ENCODE data around the gene NBEA. TPM values are rescaled to one million over a fixed set of nuclear protein-coding genes. Genes with fewer than 3 reads are reported as not detected.

NBEA gene
- total RNA-seq, 3 donors from 2014 or later: 0.19 to 0.58 (median 0.43) TPM

DNA sequence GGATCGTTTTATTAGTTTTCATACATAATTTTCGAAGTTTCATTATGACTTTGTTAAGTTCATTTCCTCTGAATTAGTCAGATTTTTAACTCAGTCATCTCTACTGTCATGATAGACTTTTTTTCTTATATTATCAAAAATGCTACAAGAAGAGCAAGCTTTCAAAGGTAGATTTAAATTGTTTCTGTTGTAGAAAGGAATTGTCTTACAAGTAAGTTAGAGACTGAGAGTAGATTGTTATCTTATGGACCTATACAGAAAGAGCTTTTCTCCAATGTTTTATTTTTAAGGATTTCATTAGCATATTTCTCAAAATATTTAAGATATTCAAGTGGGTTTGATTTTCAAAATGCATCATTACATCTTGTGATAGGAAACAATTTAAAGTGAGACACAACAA, 531.7 kb downstream of the NBEA start:
- Mint-ChIP-seq H3K4me1 (ENCODE audit: low read depth) (peaks cover 18% of the 10 kb centered on the region), H3K4me3 (no peak overlapping the region), H3K36me3 (ENCODE audit: insufficient read depth) (no peaks in the 10 kb centered on the region), H3K9me3 (peaks cover 8% of the 10 kb centered on the region), H3K27me3 (ENCODE audit: low read depth) (peaks cover 68% of the 10 kb centered on the region)
- DNase-seq (no peak), ATAC-seq (no peak)

DNA sequence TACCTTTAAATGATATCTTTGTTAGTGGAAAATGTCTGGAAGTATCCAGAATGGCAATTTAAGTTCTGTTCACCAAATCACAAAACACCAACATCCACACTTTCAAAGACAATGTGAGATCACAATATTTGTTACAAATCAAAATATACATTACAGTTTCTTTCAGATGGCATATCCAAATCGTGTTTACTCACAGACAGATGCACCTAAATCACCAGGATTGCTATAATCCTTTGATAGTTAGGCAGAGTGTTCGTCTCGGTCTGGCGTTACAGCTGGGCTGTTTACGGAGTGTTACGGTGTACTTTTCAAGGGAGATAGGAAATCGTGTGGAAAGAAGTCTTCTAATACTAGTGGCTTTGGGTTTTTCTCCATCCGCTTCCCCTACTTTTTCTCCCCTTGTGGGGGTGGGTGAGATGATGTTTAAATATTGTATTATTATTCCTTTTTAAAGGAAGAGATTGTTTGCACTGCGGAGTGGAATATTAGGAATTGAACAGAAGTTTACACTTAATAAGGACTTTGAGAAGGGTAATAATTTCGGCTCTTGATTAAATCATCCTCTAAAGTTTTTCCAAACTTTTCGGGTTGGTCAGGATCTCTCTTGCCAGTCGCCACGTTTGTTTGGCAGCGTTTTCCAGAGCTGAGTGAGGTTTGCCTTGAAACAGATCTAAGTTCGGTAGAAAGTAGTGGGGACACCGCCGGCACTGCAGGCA, 532.6 kb downstream of the NBEA start:
- Mint-ChIP-seq H3K4me3 (no peak overlapping the region), H3K4me1 (ENCODE audit: low read depth) (peaks cover 18% of the 10 kb centered on the region), H3K9me3 (peaks cover 8% of the 10 kb centered on the region), H3K36me3 (ENCODE audit: insufficient read depth) (no peaks in the 10 kb centered on the region), H3K27me3 (ENCODE audit: low read depth) (peaks cover 72% of the 10 kb centered on the region)
- no peak for ATAC-seq
- no peak for DNase-seq

DNA sequence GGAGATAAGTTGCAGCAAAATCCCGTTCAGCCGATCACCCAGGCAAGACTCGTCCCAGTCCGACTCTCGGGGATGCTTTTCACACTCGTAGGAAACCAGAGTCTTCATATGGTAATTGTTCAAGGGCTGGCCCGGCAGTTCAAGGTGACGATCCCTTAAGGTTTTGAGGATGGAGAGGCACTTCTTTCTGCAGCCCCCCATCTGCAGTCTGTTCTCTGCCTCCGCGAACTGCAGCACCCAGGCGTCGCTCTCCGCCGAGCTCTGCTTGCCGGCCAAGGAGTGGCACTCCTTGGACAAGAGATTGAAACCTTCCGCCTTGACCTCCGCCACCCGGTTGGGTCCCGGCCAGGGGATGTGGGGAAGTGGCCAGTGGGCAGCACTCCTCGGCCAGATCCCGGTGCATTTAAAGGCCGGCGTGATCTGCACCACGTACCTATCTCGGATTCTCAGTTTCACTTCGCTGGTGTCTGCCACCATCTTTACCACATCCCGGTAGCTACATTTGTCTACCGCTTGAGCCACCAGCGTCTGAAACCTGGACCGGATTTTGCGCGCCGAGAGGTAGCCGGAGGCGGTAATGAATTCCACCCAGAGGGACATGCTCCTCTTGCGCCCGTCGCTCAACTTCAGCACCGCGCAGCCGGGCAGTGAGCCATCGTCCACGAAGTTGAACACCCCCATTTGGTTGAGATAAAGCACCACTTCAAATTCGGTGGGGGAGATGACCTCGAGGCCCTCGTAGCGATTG, 533.3 kb downstream of the NBEA start:
- ATAC-seq (peak in 1 of 2 donors; percentile 21), DNase-seq (no peak)
- Mint-ChIP-seq H3K27me3 (ENCODE audit: low read depth) (peaks cover 66% of the 10 kb centered on the region), H3K9me3 (peaks cover 8% of the 10 kb centered on the region), H3K36me3 (ENCODE audit: insufficient read depth) (no peaks in the 10 kb centered on the region), H3K4me1 (ENCODE audit: low read depth) (peaks cover 18% of the 10 kb centered on the region), H3K4me3 (peak overlapping the region; percentile 37)

DNA sequence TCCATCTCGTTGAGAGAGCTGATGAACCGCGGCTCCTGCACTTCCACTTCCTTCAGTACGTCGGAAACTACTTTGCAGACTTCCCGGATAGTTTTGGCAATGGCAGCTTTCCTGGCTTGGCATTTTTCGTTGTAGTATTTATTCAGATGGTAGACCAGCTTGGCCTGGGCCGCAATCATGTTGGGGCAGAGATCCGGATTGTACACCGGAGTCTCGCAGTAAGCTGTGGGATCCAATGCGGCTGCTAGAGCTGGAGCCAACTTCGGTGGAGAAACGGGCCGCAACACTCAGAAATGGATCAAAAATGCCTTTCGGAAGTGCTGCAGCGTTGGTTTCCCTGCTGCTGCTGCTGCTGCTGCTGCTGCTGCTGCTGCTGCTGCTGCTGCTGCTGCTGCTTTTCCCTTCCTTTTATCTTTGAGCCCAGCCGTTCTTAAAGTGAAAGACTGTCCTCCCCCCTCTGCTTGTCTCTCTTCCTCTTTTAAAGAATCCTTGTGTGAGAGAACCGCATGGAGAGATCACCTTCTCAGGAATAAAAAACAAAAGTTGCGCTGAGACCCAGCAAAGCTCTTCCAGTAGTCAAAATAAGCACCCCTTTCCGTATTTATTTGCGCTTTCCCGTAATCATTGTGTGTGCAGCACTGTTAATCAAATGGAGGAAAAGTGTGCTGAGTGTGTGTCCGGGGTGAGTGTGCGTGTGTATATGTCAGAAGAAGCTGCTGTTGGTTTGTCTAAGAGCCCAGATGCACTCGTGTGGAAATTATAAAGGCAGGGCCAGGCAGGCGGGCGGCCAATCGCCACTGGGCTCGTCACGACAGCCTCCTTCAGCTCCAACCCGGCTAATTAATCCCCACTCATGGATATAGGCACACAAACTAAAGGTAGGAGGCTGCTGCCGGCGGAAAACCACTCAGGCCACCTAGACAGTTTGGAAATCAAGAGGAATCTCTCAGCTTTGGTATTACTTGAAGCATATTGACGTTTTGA, 534.2 kb downstream of the NBEA start, which contains the start of gene MAB21L1:
Gene MAB21L1, minus strand, starts transcription at position 730 of the 984 bp plus-strand sequence. Its CDS starts 551 bp downstream, at position 179.
- DNase-seq: no peak
- Mint-ChIP-seq H3K36me3 (ENCODE audit: insufficient read depth) (no peaks in the 10 kb centered on the region), H3K4me1 (ENCODE audit: low read depth) (peaks cover 17% of the 10 kb centered on the region), H3K27me3 (ENCODE audit: low read depth) (peaks cover 64% of the 10 kb centered on the region), H3K9me3 (peaks cover 7% of the 10 kb centered on the region), H3K4me3 (peak within 1 kb of the TSS; percentile 37)
- ATAC-seq: no peak

DNA sequence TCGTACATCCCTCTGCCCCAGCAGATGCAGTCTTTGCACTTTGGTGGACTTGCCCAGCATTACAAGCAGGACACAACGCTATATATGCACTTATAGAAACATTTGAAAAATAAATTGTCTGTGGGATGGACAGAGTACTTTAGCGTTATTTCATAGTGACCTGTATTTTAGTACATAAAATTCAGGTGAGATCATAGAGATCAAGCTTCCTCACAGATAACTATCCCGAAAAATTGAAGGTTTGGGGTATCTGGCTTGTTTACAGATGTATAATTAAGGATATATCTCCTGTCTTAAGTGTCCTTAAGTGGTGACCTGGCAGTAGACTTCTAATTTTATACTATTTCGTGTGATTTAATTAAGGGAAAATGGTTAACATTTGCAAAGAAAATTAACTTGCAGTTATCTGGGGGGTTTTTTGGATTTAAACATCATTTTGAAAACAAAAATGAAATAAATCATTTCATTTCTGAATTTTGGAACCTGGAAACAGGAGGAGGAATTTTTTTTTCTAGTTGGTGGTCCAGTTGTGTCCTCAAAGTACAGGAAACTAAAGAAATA, 535.4 kb downstream of the NBEA start:
- no peaks in the 10 kb centered on the region for H3K36me3 Mint-ChIP-seq (ENCODE audit: insufficient read depth)
- no peak overlapping the region for H3K4me3 Mint-ChIP-seq
- DNase-seq (no peak), ATAC-seq (no peak)
- peaks cover 55% of the 10 kb centered on the region for H3K27me3 Mint-ChIP-seq (ENCODE audit: low read depth)
- H3K4me1 Mint-ChIP-seq (ENCODE audit: low read depth): peaks cover 17% of the 10 kb centered on the region
- peaks cover 4% of the 10 kb centered on the region for H3K9me3 Mint-ChIP-seq

DNA sequence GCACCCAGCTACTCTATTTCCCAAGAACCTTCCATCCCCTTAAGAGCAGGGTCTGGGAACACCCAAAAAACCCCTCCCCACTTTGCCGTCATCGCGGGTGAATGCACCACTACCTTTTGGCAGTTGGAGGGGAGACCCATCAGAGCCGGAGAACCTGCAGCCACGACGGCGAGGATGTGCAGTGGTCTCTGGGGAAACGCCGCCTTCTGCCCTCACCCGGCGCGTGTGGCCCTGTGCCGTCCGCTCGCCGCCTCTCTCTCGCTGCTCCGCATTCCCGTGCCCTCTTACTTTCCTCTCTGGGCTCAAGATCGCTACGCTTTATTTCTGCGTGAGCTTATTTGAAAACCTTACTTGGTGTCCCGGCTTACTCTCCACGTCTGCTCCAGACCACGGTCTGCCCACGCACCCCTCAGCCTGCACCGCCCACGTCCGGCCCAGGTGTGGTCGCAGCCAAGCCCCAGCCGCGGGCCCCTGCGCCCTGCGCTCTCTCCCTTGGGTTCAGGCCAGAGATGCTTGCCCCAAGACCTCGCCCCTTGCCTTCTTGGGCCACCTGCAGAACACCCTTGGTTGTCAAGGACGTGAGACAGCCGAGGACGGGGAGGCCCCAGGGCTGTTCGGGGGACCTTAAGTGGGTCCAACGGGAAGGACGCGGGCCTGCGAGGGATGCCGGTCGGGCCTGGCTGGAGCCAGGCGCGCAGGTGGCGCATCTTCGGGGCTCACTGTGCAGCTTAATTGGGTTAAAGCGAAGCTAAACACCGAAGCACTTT, 536.4 kb downstream of the NBEA start:
- ATAC-seq (no peak), DNase-seq (no peak)
- H3K4me1 Mint-ChIP-seq (ENCODE audit: low read depth): peaks cover 17% of the 10 kb centered on the region
- peaks cover 4% of the 10 kb centered on the region for H3K9me3 Mint-ChIP-seq
- H3K4me3 Mint-ChIP-seq: no peak overlapping the region
- no peaks in the 10 kb centered on the region for H3K36me3 Mint-ChIP-seq (ENCODE audit: insufficient read depth)
- peaks cover 53% of the 10 kb centered on the region for H3K27me3 Mint-ChIP-seq (ENCODE audit: low read depth)

DNA sequence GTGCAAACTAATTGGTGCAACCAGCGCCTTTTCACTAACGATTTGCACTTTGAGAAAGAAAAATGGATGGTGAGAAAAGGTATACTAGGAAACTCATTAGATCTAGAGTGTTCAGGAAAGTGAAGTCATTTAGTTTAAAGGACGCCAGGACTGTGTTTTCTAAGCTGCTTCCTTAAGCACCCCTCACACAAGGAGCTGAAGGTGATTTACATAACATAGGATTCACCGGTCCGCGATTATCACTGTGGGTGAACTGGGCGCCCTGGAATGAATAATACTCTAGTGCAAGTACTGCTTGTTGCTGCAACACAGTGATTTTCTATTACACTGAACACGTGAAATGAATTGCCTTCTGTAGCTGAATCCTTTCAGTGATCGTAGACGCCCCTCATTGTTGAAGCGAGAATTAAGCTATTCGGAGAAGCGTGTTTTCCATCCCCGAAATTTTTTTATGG, 537.0 kb downstream of the NBEA start:
- H3K27me3 Mint-ChIP-seq (ENCODE audit: low read depth): peaks cover 52% of the 10 kb centered on the region
- DNase-seq: no peak
- peaks cover 17% of the 10 kb centered on the region for H3K4me1 Mint-ChIP-seq (ENCODE audit: low read depth)
- no peak for ATAC-seq
- no peak overlapping the region for H3K4me3 Mint-ChIP-seq
- no peaks in the 10 kb centered on the region for H3K36me3 Mint-ChIP-seq (ENCODE audit: insufficient read depth)
- H3K9me3 Mint-ChIP-seq: peaks cover 4% of the 10 kb centered on the region

DNA sequence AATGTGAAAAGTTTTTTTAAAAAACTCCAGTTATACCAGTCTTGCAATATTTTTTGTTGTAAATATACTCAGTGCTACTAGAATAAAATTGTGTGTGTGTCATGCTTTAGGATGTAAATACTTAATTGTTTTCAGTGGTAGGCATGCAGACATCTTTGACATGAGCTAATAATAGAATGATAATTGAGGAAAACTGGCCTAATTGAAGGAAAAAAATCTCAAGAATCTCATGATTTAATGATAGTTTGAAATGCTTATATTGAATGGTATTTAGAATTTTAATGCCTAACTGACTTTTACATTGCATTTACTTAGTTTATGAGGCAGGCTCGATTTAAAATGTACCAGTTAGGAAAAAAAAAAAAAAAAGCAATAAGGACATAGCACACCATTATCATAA, 537.6 kb downstream of the NBEA start:
- Mint-ChIP-seq H3K9me3 (peaks cover 1% of the 10 kb centered on the region), H3K4me1 (ENCODE audit: low read depth) (peaks cover 15% of the 10 kb centered on the region), H3K36me3 (ENCODE audit: insufficient read depth) (no peaks in the 10 kb centered on the region), H3K27me3 (ENCODE audit: low read depth) (peaks cover 47% of the 10 kb centered on the region), H3K4me3 (no peak overlapping the region)
- ATAC-seq (no peak), DNase-seq (no peak)

DNA sequence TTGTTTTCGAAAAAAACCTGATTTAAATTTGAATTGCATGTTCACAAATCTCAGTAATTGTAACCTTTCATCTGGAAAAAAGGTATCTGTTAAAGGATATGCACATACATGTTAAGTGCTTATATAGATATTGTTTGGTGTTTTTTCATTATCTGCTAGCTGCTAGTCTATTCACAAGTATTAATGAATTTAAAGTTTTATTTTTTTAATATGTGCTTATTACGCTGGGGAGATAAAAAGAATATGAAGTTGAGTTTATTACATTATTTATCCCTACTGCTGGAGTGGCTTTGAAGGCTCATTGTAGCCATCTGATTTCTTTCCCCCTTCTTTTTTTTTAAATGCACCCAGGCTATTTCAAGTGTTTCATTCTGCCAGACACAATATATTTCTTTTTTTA, 538.3 kb downstream of the NBEA start:
- Mint-ChIP-seq H3K27me3 (ENCODE audit: low read depth) (peaks cover 41% of the 10 kb centered on the region), H3K4me3 (no peak overlapping the region), H3K36me3 (ENCODE audit: insufficient read depth) (no peaks in the 10 kb centered on the region), H3K4me1 (ENCODE audit: low read depth) (peaks cover 15% of the 10 kb centered on the region), H3K9me3 (no peaks in the 10 kb centered on the region)
- DNase-seq (no peak), ATAC-seq (no peak)

DNA sequence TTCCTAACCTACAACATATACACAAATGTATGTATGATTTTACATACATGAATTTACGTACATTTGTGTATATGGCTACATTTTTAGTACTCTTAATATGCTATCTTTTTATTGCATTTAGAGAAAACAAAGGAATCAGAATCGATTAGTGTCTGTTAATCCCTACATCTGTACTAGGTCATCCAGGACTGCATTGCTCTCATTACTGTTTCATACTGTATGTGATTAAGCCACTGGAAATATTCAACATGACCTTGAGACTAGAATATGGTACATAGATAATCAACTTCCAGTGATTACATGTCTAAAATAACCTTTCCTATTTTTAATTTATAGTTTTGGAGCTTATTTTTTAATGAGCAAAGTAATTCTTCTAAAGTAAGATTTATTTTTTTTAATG, 539.7 kb downstream of the NBEA start:
- H3K36me3 Mint-ChIP-seq (ENCODE audit: insufficient read depth): no peaks in the 10 kb centered on the region
- H3K27me3 Mint-ChIP-seq (ENCODE audit: low read depth): peaks cover 27% of the 10 kb centered on the region
- H3K4me3 Mint-ChIP-seq: no peak overlapping the region
- peaks cover 2% of the 10 kb centered on the region for H3K4me1 Mint-ChIP-seq (ENCODE audit: low read depth)
- H3K9me3 Mint-ChIP-seq: no peaks in the 10 kb centered on the region
- ATAC-seq (no peak), DNase-seq (no peak)

DNA sequence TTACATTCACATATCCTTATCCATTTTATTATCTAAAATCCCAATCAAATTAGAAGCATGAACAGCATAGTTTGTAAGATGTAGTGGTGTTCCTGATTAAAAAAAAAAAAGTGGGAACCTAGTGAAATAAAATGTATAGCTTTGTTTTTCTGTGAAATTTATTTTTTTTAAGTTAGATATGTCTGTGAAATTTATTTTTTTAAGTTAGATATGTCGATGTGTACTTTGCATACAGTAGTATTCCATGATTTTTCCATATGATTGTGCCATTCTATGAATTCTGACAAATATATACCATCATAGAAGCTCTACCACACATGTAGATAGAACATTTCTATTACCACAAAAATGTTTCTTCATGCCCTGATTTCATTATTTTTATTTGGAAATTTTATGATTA, 540.5 kb downstream of the NBEA start:
- ATAC-seq (no peak), DNase-seq (no peak)
- Mint-ChIP-seq H3K27me3 (ENCODE audit: low read depth) (peaks cover 19% of the 10 kb centered on the region), H3K36me3 (ENCODE audit: insufficient read depth) (no peaks in the 10 kb centered on the region), H3K4me1 (ENCODE audit: low read depth) (no peaks in the 10 kb centered on the region), H3K9me3 (no peaks in the 10 kb centered on the region), H3K4me3 (no peak overlapping the region)

DNA sequence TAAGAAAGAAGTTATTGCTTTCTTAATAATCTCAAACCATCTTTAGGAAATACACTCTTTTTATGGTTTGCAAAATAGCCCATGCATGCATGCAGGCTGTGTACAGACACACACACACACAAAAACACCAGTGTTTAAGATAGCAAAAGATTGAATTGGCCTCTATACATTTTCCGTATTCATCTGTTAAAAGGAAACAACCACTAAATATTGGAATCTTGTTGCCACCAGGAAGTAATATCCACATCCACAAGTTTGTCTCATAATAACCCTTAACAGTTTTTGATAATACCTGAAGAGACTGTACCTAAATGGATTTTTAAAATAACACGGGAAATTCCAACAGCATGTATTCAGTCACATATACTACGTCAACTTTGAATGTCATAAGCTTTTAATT, 541.7 kb downstream of the NBEA start:
- ATAC-seq (no peak), DNase-seq (no peak)
- peaks cover 8% of the 10 kb centered on the region for H3K27me3 Mint-ChIP-seq (ENCODE audit: low read depth)
- no peak overlapping the region for H3K4me3 Mint-ChIP-seq
- no peaks in the 10 kb centered on the region for H3K36me3 Mint-ChIP-seq (ENCODE audit: insufficient read depth)
- H3K4me1 Mint-ChIP-seq (ENCODE audit: low read depth): no peaks in the 10 kb centered on the region
- H3K9me3 Mint-ChIP-seq: no peaks in the 10 kb centered on the region

DNA sequence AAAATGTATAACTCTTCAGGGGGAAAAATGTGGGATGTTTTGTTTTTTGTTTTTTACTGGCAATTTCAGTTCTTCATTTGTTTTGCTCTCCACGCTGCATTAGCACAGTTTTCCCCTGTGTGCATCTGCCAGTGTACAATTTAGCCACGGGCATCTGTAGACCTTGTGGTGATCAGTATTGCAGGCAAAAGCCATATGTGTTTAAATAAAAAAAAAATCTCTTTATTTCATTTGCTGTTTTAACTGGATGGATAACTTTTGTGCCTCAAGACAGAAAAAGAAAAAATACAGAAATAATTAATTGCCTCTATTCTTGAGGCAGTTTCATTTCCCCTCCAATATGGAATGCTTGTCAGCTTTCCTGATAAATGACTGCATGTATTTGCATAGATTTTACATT, 542.3 kb downstream of the NBEA start:
- no peaks in the 10 kb centered on the region for H3K36me3 Mint-ChIP-seq (ENCODE audit: insufficient read depth)
- peaks cover 3% of the 10 kb centered on the region for H3K27me3 Mint-ChIP-seq (ENCODE audit: low read depth)
- H3K9me3 Mint-ChIP-seq: no peaks in the 10 kb centered on the region
- ATAC-seq (no peak), DNase-seq (no peak)
- no peaks in the 10 kb centered on the region for H3K4me1 Mint-ChIP-seq (ENCODE audit: low read depth)
- H3K4me3 Mint-ChIP-seq: no peak overlapping the region

Data from activated T-cell treated with anti-CD3 and anti-CD28 coated beads, Interleukin-2, amount 50 U/mL, for 4 hours (primary cell).